Central memory CD8-positive, alpha-beta T cell (primary cell): ENCODE results near the gene HMOX1.

Experiments used
- ATAC-seq: fragments of 150-1000 bp; cut with Tn5 transposase; replicated peaks from 2 replicates; pipeline ENCODE4 v1.10.0; 2022; ENCODE audit warnings: mild to moderate bottlenecking, moderate FRiP score, moderate number of reproducible peaks; ENCODE audit not compliant: poor library complexity, severe bottlenecking; ENCODE audit errors: extremely low read depth
- DNase-seq, 2 donors: peaks; one replicate each; pipeline ENCODE4 v3.0.0; 2021; ENCODE audit warnings: low spot score in 2 of 2
- H3K27ac Mint-ChIP-seq: one replicate; pipeline ENCODE4 v1.8.0; 2022; ENCODE audit warnings: low read depth, mild to moderate bottlenecking, moderate library complexity, mixed read lengths
- H3K27me3 Mint-ChIP-seq: one replicate; pipeline ENCODE4 v1.8.0; 2022; ENCODE audit warnings: mixed read lengths
- H3K36me3 Mint-ChIP-seq: one replicate; pipeline ENCODE4 v1.8.0; 2022; ENCODE audit warnings: mild to moderate bottlenecking, moderate library complexity, mixed read lengths; ENCODE audit not compliant: insufficient read depth
- H3K4me1 Mint-ChIP-seq: one replicate; pipeline ENCODE4 v1.8.0; 2022; ENCODE audit warnings: mixed read lengths
- H3K4me3 Mint-ChIP-seq: one replicate; pipeline ENCODE4 v1.8.0; 2022; ENCODE audit warnings: mild to moderate bottlenecking, moderate library complexity, mixed read lengths
- H3K9me3 Mint-ChIP-seq: one replicate; pipeline ENCODE4 v1.8.0; 2022; ENCODE audit warnings: mixed read lengths

Gene HMOX1

DNA sequence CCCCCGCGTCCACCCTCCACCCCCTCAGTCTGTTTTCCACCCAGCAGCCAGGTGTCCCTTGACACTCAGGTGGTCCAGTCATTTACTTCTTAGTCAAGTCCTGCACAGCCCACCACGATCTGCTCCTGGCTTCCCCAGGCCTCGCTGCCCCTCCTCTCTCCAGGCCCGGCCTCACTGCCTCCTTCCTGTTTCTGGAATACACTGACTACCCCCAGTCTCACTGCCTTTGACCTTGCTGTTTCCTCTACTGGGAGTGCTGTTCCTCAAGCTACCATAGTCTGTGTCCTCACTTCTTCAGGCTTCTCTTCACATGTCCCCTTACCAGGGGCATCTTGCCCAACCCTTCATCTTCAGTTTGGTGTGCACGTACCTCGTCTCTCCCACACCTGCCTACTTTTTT is 26.5 kb downstream of the HMOX1 start:
- Mint-ChIP-seq H3K36me3 (peaks cover 62% of the 10 kb centered on the region), H3K4me1 (peaks cover 32% of the 10 kb centered on the region), H3K4me3 (no peak overlapping the region), H3K27me3 (no peaks in the 10 kb centered on the region), H3K9me3 (no peaks in the 10 kb centered on the region), H3K27ac (no peak overlapping the region)
- no peak for DNase-seq
- ATAC-seq: no peak

DNA sequence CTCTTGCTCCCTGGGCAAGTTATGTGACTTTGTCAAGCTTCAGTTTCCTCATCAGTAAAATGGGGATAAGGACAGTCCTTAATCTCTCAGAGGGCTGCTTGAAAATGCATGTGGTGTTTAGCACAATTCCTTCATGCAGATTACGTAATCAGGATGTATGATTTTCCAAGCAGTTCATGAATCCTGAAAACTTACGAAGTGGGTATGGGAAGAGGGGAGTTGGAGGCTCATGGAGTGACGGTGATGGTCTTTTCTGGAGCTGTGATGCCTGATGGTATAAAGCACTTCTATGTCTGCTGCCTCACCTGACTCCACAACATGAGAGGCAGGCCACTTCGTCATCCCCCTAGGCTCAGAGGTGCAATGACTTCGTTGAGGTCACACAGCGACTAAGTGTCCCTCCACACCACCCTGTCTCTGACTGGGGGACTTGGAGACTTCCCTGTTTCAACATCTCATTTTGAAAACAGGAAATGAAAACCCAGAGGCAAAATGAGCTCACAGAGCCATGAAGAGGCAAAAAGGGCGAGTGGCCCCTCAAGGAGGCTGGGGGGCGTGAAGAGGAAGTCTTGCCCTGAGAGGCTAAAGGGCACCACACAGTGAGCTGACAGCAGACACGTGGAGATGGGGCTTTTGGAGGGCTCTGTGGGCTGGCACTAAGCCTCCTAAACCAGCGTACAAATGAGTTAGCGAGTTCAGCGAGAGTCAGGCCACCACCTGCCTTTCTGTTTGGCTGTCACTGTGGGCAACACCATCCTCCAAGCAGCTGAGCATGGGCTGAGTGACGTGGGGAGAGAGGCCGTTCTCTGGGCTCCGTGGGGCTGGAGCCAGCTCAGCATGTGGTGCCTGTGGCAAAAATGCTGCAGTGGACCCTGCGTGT is 29.1 kb downstream of the HMOX1 start:
- no peak overlapping the region for H3K4me3 Mint-ChIP-seq
- peaks cover 26% of the 10 kb centered on the region for H3K4me1 Mint-ChIP-seq
- peak in 1 of 2 donors; percentile 17 for DNase-seq
- peak overlapping the region; percentile 81 for H3K27ac Mint-ChIP-seq
- H3K36me3 Mint-ChIP-seq: peaks cover 53% of the 10 kb centered on the region
- H3K9me3 Mint-ChIP-seq: no peaks in the 10 kb centered on the region
- H3K27me3 Mint-ChIP-seq: no peaks in the 10 kb centered on the region
- peak; percentile 89 for ATAC-seq

DNA sequence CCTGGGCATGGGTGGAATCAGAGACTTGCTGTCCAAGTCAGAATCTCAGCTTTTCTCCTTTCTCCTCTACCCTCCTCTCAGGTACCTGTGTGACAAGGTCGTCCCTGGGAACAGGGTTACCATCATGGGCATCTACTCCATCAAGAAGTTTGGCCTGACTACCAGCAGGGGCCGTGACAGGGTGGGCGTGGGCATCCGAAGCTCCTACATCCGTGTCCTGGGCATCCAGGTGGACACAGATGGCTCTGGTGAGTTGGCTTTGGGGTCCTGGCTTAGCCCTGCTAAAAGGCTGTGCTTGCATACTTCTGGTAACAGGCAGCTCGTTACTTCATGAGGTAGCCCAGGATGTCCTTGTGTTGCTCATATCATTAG is 29.8 kb downstream of the HMOX1 start:
- peaks cover 52% of the 10 kb centered on the region for H3K36me3 Mint-ChIP-seq
- peak overlapping the region; percentile 61 for H3K27ac Mint-ChIP-seq
- peaks cover 26% of the 10 kb centered on the region for H3K4me1 Mint-ChIP-seq
- H3K9me3 Mint-ChIP-seq: no peaks in the 10 kb centered on the region
- H3K4me3 Mint-ChIP-seq: no peak overlapping the region
- no peaks in the 10 kb centered on the region for H3K27me3 Mint-ChIP-seq
- DNase-seq (no peak), ATAC-seq (no peak)

DNA sequence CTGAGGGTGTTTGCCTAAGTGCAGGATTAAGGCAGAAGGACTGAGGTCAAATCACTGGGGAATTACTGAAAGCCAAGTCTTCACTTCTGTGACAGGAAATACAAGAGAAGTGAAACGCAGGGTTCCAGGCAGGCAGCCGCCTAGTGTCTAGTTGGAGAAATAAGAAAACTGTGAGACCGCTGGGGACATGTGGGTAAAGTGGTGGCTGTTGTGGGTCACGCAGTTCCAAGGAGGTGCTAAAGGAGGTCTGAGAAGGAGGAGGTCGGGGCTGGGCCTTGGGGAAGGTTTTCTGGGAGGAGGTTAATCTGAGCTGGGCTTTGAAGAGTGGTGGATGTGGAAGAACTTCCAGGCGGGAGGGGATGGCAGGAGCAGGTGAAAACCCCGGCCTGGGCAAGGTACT is 30.2 kb downstream of the HMOX1 start:
- ATAC-seq: no peak

DNA sequence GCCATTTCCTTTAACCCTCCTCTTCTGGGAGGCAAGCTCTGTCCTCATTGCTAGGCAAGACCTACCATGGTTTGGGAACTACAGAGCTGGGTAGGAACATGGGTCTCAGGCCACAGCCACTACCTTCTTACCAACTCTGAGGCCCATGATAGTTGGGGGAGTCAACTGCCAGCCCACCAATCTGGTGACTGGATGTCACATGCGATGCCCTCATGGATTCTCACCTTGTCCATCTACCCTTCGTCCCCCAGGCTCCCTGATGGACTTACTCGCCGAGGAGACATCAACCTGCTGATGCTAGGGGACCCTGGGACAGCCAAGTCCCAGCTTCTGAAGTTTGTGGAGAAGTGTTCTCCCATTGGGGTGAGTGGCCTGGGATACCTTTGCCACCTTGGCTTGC is 32.7 kb downstream of the HMOX1 start:
- peaks cover 21% of the 10 kb centered on the region for H3K4me1 Mint-ChIP-seq
- ATAC-seq (no peak), DNase-seq (no peak)
- H3K27ac Mint-ChIP-seq: no peak overlapping the region
- H3K36me3 Mint-ChIP-seq: peaks cover 32% of the 10 kb centered on the region
- no peaks in the 10 kb centered on the region for H3K9me3 Mint-ChIP-seq
- H3K4me3 Mint-ChIP-seq: no peak overlapping the region
- H3K27me3 Mint-ChIP-seq: no peaks in the 10 kb centered on the region

More for the DNA sequence above, 30.2 kb downstream of the HMOX1 start:
- no peaks in the 10 kb centered on the region for H3K9me3 Mint-ChIP-seq
- H3K27ac Mint-ChIP-seq: peak overlapping the region; percentile 61
- H3K4me3 Mint-ChIP-seq: no peak overlapping the region
- no peaks in the 10 kb centered on the region for H3K27me3 Mint-ChIP-seq
- peaks cover 26% of the 10 kb centered on the region for H3K4me1 Mint-ChIP-seq
- H3K36me3 Mint-ChIP-seq: peaks cover 49% of the 10 kb centered on the region
- DNase-seq: no peak

DNA sequence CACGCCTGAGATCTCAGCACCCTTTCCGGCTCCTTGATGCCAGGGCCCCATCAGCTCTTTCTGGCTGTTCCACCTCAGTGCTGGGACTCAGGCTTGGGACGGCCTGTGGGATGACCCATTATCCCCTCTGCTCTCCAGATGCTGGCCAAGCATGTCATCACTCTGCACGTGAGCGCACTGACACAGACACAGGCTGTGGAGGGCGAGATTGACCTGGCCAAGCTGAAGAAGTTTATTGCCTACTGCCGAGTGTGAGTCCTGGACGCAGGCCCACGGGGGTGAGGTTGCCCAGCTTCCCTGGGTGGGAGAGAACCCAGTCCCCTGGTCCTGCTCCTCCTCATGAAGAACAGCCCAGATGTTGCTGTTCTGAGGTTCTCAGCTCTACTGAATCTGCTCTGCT is 36.7 kb downstream of the HMOX1 start:
- no peak overlapping the region for H3K4me3 Mint-ChIP-seq
- peaks cover 40% of the 10 kb centered on the region for H3K36me3 Mint-ChIP-seq
- no peak for ATAC-seq

DNA sequence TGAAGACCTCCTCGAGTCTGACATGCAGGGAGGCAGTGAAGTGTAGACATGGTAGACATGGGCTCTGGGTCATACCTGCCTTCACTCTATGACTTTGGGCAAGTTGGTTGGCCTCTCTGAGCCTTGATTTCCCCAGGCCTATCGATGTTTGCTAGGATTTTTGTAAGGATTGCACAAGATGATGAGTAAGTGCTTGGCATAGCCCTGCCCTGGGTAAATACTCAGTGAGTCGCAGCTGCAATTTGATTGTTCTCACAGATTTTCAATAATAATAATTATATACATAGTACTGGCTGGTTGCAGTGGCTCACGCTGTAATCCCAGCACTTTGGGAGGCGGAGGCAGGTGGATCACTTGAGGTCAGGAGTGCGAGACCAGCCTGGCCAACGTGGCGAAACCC is 37.2 kb downstream of the HMOX1 start:
- H3K27ac Mint-ChIP-seq: no peak overlapping the region
- H3K9me3 Mint-ChIP-seq: no peaks in the 10 kb centered on the region
- no peaks in the 10 kb centered on the region for H3K27me3 Mint-ChIP-seq
- H3K4me1 Mint-ChIP-seq: no peaks in the 10 kb centered on the region
- DNase-seq (no peak), ATAC-seq (no peak)
- H3K4me3 Mint-ChIP-seq: no peak overlapping the region
- H3K36me3 Mint-ChIP-seq: peaks cover 37% of the 10 kb centered on the region

More for the DNA sequence above, 36.7 kb downstream of the HMOX1 start:
- Mint-ChIP-seq H3K9me3 (no peaks in the 10 kb centered on the region), H3K4me1 (no peaks in the 10 kb centered on the region), H3K27ac (no peak overlapping the region), H3K27me3 (no peaks in the 10 kb centered on the region)
- no peak for DNase-seq

DNA sequence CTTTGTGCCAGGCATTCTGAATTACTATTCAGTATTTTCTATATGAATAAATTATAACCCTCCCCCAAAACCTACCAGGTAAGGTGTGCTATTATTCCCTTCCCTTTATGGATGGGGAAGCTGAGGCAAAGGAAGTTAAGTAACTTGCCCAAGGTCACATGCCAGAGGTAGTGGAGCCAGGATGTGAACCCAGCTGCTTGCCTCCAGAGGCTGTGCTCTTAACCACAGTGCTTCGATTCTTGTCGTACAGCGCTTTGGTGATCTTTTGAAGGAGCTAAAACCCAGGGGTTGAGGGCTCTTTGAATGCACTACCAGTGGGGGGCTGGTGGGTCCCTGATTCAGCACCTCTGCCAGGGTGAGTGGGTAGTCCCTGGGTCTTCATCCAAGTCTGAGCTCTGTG is 37.8 kb downstream of the HMOX1 start:
- Mint-ChIP-seq H3K27ac (no peak overlapping the region), H3K4me1 (no peaks in the 10 kb centered on the region), H3K9me3 (no peaks in the 10 kb centered on the region), H3K27me3 (no peaks in the 10 kb centered on the region), H3K4me3 (no peak overlapping the region), H3K36me3 (peaks cover 34% of the 10 kb centered on the region)
- DNase-seq (no peak), ATAC-seq (no peak)

DNA sequence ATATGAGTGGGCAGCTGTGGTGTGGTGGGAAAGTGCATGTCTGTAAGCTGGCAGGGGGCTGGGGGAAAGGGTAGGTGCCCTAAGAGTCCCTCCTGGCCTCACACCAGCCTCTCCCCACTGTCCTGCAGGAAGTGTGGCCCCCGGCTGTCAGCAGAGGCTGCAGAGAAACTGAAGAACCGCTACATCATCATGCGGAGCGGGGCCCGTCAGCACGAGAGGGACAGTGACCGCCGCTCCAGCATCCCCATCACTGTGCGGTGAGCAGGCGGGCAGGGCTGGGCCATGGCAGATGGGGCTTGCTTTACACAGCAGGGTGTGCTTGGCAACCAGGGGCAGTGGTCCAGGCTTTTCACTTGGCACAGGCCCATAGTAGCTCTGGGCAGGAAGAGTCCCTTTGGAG is 38.9 kb downstream of the HMOX1 start:
- Mint-ChIP-seq H3K36me3 (peaks cover 35% of the 10 kb centered on the region), H3K4me1 (no peaks in the 10 kb centered on the region), H3K27ac (no peak overlapping the region), H3K4me3 (no peak overlapping the region), H3K27me3 (no peaks in the 10 kb centered on the region), H3K9me3 (no peaks in the 10 kb centered on the region)
- DNase-seq (no peak), ATAC-seq (no peak)

DNA sequence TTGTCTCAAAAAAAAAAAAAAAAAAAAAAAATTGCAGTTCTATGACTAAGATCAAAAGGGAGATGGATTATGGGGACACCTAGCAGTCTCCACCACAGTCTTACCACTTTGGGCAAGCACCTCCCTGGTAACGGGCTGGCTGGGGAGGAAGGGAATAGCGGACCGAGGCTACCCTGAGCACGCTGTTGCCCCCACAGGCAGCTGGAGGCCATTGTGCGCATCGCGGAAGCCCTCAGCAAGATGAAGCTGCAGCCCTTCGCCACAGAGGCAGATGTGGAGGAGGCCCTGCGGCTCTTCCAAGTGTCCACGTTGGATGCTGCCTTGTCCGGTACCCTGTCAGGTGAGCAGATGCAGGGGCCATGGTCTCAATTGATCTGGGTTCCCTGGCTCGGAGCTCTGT is 40.2 kb downstream of the HMOX1 start:
- no peaks in the 10 kb centered on the region for H3K9me3 Mint-ChIP-seq
- no peak for ATAC-seq
- no peak for DNase-seq
- no peak overlapping the region for H3K4me3 Mint-ChIP-seq
- no peak overlapping the region for H3K27ac Mint-ChIP-seq
- H3K27me3 Mint-ChIP-seq: no peaks in the 10 kb centered on the region
- H3K36me3 Mint-ChIP-seq: peaks cover 31% of the 10 kb centered on the region
- H3K4me1 Mint-ChIP-seq: no peaks in the 10 kb centered on the region

DNA sequence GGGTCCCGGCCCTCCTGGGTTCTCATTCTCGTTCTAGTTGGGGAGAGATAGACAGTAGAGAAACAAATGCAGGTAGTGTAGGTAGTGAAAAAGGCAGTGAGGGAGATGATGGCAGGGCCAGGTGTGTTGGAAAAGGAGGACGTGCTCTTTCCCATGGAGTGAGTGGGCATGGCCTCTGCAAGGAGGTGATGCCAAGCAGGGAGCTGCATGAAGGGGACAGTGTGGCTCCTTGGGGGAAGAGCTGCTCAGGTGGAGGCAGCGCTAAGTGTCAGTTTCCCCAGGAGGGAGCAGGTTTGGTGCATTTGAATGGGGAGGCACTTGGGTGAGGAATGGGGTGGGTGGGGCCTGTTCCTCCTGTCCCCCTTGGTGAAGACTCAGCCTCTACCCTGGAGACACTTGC is 41.2 kb downstream of the HMOX1 start:
- Mint-ChIP-seq H3K27me3 (no peaks in the 10 kb centered on the region), H3K4me1 (no peaks in the 10 kb centered on the region), H3K27ac (no peak overlapping the region), H3K4me3 (no peak overlapping the region), H3K9me3 (no peaks in the 10 kb centered on the region), H3K36me3 (peaks cover 31% of the 10 kb centered on the region)
- no peak for ATAC-seq
- no peak for DNase-seq

DNA sequence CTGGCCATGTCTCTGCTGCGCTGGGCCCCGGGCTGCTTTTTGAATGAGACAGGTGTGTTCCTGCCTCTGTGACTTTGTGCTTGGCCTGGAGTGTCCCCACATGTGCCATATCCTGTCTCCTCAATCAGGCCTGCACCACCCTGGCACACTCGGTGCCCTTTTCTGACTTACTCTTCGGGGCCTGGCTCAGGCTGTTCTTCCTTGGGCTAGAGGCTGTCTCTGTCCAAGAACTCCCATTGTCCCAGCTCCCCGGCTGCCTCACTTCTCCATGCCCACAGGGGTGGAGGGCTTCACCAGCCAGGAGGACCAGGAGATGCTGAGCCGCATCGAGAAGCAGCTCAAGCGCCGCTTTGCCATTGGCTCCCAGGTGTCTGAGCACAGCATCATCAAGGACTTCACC is 42.0 kb downstream of the HMOX1 start:
- no peaks in the 10 kb centered on the region for H3K9me3 Mint-ChIP-seq
- peaks cover 31% of the 10 kb centered on the region for H3K36me3 Mint-ChIP-seq
- H3K4me1 Mint-ChIP-seq: no peaks in the 10 kb centered on the region
- ATAC-seq: no peak
- no peak overlapping the region for H3K27ac Mint-ChIP-seq
- H3K27me3 Mint-ChIP-seq: no peaks in the 10 kb centered on the region
- DNase-seq: no peak
- no peak overlapping the region for H3K4me3 Mint-ChIP-seq

DNA sequence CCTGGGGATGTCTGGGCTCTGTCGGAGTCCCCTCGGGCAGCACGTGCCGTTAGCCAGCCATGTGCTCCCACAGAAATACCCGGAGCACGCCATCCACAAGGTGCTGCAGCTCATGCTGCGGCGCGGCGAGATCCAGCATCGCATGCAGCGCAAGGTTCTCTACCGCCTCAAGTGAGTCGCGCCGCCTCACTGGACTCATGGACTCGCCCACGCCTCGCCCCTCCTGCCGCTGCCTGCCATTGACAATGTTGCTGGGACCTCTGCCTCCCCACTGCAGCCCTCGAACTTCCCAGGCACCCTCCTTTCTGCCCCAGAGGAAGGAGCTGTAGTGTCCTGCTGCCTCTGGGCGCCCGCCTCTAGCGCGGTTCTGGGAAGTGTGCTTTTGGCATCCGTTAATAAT is 43.2 kb downstream of the HMOX1 start:
- DNase-seq (no peak), ATAC-seq (no peak)
- H3K36me3 Mint-ChIP-seq: peaks cover 30% of the 10 kb centered on the region
- no peak overlapping the region for H3K4me3 Mint-ChIP-seq
- no peaks in the 10 kb centered on the region for H3K27me3 Mint-ChIP-seq
- H3K27ac Mint-ChIP-seq: peak overlapping the region; percentile 20
- H3K9me3 Mint-ChIP-seq: no peaks in the 10 kb centered on the region
- no peaks in the 10 kb centered on the region for H3K4me1 Mint-ChIP-seq
